HFFc6 (cell line): Measurements from ENCODE around the gene C19orf12. TPM values are rescaled to one million over a fixed set of nuclear protein-coding genes. Genes with fewer than 3 reads are reported as not detected.

Source experiments
- DNase-seq: peaks from one replicate; pipeline ENCODE4 v3.0.0-alpha.2; 2018
- H3K27ac Mint-ChIP-seq: 2 replicates; pipeline ENCODE4 v1.8.0; 2020; ENCODE audit warnings: mild to moderate bottlenecking, mixed read lengths
- H3K27me3 Mint-ChIP-seq: 2 replicates; pipeline ENCODE4 v1.8.0; 2021; ENCODE audit warnings: mild to moderate bottlenecking, moderate library complexity, mixed read lengths; ENCODE audit not compliant: insufficient read depth
- H3K36me3 Mint-ChIP-seq: 2 replicates; pipeline ENCODE4 v1.8.0; 2021; ENCODE audit warnings: low read depth, mixed read lengths
- H3K4me1 Mint-ChIP-seq: 2 replicates; pipeline ENCODE4 v1.8.0; 2020; ENCODE audit warnings: low read depth, mixed read lengths
- H3K4me3 Mint-ChIP-seq: 2 replicates; pipeline ENCODE4 v1.8.0; 2020; ENCODE audit warnings: mild to moderate bottlenecking, moderate library complexity, mixed read lengths
- H3K9me3 Mint-ChIP-seq: 2 replicates; pipeline ENCODE4 v1.8.0; 2020; ENCODE audit warnings: mild to moderate bottlenecking, mixed read lengths
- total RNA-seq, 6 experiments: library from RNA; stranded (reverse); fragmentation: NEBNext Ultra II Directional; extraction: Animal tissue kit (Norgen Biotek cat#: 25700); gene quantifications; 2 replicates in 1 of 6; 3 replicates in 5 of 6; pipeline ENCODE4 v1.2.3, GENCODE V29; 2021
- TF ChIP-seq, protein P1 (sequence below): fragments of 200-600 bp; sonication (generic); IDR thresholded peaks from 2 replicates; pipeline ENCODE4 v1.5.0; 2021; ENCODE audit warnings: antibody characterized with exemption, mild to moderate bottlenecking

C19orf12 gene
- total RNA-seq, 6 experiments from 2014 or later: 23.3 to 32.7 (median 24.7) TPM

- H3K4me3 Mint-ChIP-seq: peak overlapping the region; percentile 91; the same call in 1 of the 2 replicates
These were observed 47.7 kb downstream of the C19orf12 start for GRCh38 chr19:29667387-29667783.

GRCh38 chr19:29666578-29667386 is 48.3 kb downstream of the C19orf12 start:
- Mint-ChIP-seq H3K27ac (peak overlapping the region; percentile 89), H3K4me1 (peaks cover 51% of the 10 kb centered on the region)

More at GRCh38 chr19:29667387-29667783, 47.7 kb downstream of the C19orf12 start:
- Mint-ChIP-seq H3K4me1 (peaks cover 46% of the 10 kb centered on the region), H3K27me3 (0 out of 2 replicates have a peak, but pooled peaks cover 2% of the 10 kb centered on the region), H3K36me3 (0 out of 2 replicates have a peak, but pooled peaks cover 5% of the 10 kb centered on the region), H3K9me3 (no peaks in the 10 kb centered on the region), H3K27ac (peak overlapping the region; percentile 89)
- TF ChIP-seq, protein P1, sequence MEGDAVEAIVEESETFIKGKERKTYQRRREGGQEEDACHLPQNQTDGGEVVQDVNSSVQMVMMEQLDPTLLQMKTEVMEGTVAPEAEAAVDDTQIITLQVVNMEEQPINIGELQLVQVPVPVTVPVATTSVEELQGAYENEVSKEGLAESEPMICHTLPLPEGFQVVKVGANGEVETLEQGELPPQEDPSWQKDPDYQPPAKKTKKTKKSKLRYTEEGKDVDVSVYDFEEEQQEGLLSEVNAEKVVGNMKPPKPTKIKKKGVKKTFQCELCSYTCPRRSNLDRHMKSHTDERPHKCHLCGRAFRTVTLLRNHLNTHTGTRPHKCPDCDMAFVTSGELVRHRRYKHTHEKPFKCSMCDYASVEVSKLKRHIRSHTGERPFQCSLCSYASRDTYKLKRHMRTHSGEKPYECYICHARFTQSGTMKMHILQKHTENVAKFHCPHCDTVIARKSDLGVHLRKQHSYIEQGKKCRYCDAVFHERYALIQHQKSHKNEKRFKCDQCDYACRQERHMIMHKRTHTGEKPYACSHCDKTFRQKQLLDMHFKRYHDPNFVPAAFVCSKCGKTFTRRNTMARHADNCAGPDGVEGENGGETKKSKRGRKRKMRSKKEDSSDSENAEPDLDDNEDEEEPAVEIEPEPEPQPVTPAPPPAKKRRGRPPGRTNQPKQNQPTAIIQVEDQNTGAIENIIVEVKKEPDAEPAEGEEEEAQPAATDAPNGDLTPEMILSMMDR: no peak
- no peak for DNase-seq

GRCh38 chr19:29665826-29666577 is 49.1 kb downstream of the C19orf12 start:
- H3K9me3 Mint-ChIP-seq: no peaks in the 10 kb centered on the region
- TF ChIP-seq, protein P1: no peak
- 0 out of 2 replicates have a peak, but pooled peaks cover 1% of the 10 kb centered on the region for H3K36me3 Mint-ChIP-seq
- peaks cover 43% of the 10 kb centered on the region for H3K4me1 Mint-ChIP-seq
- H3K4me3 Mint-ChIP-seq: peak overlapping the region; percentile 91
- H3K27me3 Mint-ChIP-seq: 0 out of 2 replicates have a peak, but pooled peaks cover 2% of the 10 kb centered on the region
- H3K27ac Mint-ChIP-seq: peak overlapping the region; percentile 89
- peak; percentile 14 for DNase-seq

More at GRCh38 chr19:29666578-29667386, 48.3 kb downstream of the C19orf12 start:
- Mint-ChIP-seq H3K36me3 (0 out of 2 replicates have a peak, but pooled peaks cover 5% of the 10 kb centered on the region), H3K4me3 (peak overlapping the region; percentile 91), H3K27me3 (0 out of 2 replicates have a peak, but pooled peaks cover 2% of the 10 kb centered on the region), H3K9me3 (no peaks in the 10 kb centered on the region)
- DNase-seq: peak; percentile 41
- TF ChIP-seq, protein P1: no peak

DNA sequence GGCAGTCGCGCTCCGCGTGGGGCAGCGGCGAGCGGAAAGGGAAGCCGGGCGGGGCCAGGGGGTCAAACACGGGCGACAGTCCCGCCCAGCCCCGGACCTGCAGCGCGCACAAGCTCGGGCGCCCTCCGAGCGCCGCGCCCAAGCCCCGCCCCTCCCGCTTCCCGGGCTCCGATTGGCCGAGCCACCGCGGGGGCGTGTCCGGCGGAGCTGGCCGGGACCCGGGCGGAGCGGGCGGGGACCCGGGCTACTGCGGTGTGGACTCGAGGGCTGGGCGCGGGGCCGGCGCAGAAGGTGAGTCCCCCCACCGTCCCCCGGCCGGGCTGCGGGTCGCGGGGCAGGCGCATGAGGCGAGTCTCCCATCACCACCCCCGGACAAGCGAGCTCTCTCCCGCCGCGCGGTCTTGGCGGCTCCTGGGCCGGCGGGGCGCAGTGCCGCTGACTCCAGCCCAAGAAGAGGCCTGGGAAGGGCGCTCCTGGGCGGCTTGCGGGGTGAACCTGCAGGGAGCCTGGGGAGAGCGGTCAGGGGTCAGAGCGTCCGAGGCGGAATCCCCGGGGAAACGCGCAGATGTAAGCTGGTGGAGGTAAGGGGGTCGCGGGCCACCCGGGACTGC is 49.7 kb downstream of the C19orf12 start, which contains the start of gene PLEKHF1:
Gene PLEKHF1, plus strand, starts transcription at position 247 of the 611 bp plus-strand sequence. CDS start 8,379 bp downstream, outside the sequence.
- no peaks in the 10 kb centered on the region for H3K36me3 Mint-ChIP-seq
- peak within 1 kb of the TSS; percentile 98 for H3K27ac Mint-ChIP-seq
- peak; percentile 49 for DNase-seq
- H3K4me1 Mint-ChIP-seq: peaks cover 43% of the 10 kb centered on the region
- H3K9me3 Mint-ChIP-seq: no peaks in the 10 kb centered on the region
- peaks cover 2% of the 10 kb centered on the region; the same call in 1 of the 2 replicates for H3K27me3 Mint-ChIP-seq
- TF ChIP-seq, protein P1: no peak
- peak within 1 kb of the TSS; percentile 91 for H3K4me3 Mint-ChIP-seq

DNA sequence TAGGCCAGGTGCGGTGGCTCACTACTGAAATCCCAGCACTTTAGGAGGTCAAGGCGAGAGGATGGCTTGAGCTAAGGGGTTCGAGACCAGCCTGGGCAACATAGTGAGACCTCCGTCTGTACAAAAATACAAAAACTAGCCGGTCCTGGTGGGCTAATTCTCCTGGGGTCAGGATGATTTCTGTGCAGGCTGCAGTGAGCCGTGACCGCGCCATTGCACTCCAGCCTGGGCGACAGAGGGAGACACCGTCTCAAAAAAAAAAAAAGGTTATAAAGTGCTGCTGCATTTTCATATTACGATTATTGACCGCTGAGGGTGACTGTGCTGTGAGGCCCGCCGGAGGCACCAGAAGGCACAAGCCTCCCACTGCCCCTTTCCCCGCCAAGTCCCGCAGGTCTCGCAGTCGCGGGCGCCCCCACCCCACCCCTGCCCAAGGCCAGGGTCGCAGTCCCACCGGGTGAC is 50.3 kb downstream of the C19orf12 start:
- H3K9me3 Mint-ChIP-seq: no peaks in the 10 kb centered on the region
- peaks cover 2% of the 10 kb centered on the region; the same call in 1 of the 2 replicates for H3K27me3 Mint-ChIP-seq
- peak overlapping the region; percentile 75 for H3K4me3 Mint-ChIP-seq
- no peak for DNase-seq
- no peaks in the 10 kb centered on the region for H3K36me3 Mint-ChIP-seq
- TF ChIP-seq, protein P1: no peak
- peaks cover 43% of the 10 kb centered on the region for H3K4me1 Mint-ChIP-seq
- H3K27ac Mint-ChIP-seq: peak overlapping the region; percentile 98; the same call in 1 of the 2 replicates
